ENCODE measurements around the gene ABCE1. TPM values are rescaled to one million over a fixed set of nuclear protein-coding genes. Genes with fewer than 3 reads are reported as not detected.

Gene ABCE1
- total and polyA plus RNA-seq, 2 experiments from 2014 or later, result 70.3 to 185 TPM

GRCh38 chr4:145178740-145179280 lies 80.7 kb downstream of the ABCE1 start:
- Mint-ChIP-seq H3K4me1 (peaks cover 19% of the 10 kb centered on the region), H3K4me3 (peak overlapping the region; percentile 92), H3K36me3 (ENCODE audit: low read depth) (peaks cover 12% of the 10 kb centered on the region), H3K9me3 (no peaks in the 10 kb centered on the region), H3K27ac (no peak overlapping the region), H3K27me3 (ENCODE audit: insufficient read depth, low read depth, poor library complexity) (peaks cover 6% of the 10 kb centered on the region)
- H2AFZ ChIP-seq, result no peak overlapping the region
- H3K79me2 ChIP-seq (replicated peaks; ENCODE audit: insufficient read depth), result peaks cover 57% of the 10 kb centered on the region
- TF ChIP-seq EZH2phosphoT487 (IDR thresholded peaks at IDR 0.05; ENCODE audit: unreplicated experiment) (no peak), ZNF114 (CRISPR knock-in tag; IDR thresholded peaks at IDR 0.05) (no peak), ETS1 (IDR thresholded peaks at IDR 0.05) (no peak), JUNB (IDR thresholded peaks at IDR 0.05; ENCODE audit: unreplicated experiment) (no peak), CREB1 (CRISPR knock-in tag; IDR thresholded peaks at IDR 0.05; ENCODE audit: low read depth) (no peak), ZNF331 (CRISPR knock-in tag; IDR thresholded peaks at IDR 0.05; ENCODE audit: low read depth) (no peak), CTCF (conservative IDR thresholded peaks at IDR 0.05; ENCODE audit: low read depth in 2 of 2) (no peak), EZH2 (IDR thresholded peaks at IDR 0.05; ENCODE audit: low read depth, unreplicated experiment) (no peak), NANOG (IDR thresholded peaks at IDR 0.05; ENCODE audit: borderline replicate concordance) (no peak), POLR2AphosphoS5 (IDR thresholded peaks at IDR 0.05; ENCODE audit: low read depth) (no peak), STAT1 (IDR thresholded peaks at IDR 0.05; ENCODE audit: unreplicated experiment) (no peak)
- TF ChIP-seq, protein P1, sequence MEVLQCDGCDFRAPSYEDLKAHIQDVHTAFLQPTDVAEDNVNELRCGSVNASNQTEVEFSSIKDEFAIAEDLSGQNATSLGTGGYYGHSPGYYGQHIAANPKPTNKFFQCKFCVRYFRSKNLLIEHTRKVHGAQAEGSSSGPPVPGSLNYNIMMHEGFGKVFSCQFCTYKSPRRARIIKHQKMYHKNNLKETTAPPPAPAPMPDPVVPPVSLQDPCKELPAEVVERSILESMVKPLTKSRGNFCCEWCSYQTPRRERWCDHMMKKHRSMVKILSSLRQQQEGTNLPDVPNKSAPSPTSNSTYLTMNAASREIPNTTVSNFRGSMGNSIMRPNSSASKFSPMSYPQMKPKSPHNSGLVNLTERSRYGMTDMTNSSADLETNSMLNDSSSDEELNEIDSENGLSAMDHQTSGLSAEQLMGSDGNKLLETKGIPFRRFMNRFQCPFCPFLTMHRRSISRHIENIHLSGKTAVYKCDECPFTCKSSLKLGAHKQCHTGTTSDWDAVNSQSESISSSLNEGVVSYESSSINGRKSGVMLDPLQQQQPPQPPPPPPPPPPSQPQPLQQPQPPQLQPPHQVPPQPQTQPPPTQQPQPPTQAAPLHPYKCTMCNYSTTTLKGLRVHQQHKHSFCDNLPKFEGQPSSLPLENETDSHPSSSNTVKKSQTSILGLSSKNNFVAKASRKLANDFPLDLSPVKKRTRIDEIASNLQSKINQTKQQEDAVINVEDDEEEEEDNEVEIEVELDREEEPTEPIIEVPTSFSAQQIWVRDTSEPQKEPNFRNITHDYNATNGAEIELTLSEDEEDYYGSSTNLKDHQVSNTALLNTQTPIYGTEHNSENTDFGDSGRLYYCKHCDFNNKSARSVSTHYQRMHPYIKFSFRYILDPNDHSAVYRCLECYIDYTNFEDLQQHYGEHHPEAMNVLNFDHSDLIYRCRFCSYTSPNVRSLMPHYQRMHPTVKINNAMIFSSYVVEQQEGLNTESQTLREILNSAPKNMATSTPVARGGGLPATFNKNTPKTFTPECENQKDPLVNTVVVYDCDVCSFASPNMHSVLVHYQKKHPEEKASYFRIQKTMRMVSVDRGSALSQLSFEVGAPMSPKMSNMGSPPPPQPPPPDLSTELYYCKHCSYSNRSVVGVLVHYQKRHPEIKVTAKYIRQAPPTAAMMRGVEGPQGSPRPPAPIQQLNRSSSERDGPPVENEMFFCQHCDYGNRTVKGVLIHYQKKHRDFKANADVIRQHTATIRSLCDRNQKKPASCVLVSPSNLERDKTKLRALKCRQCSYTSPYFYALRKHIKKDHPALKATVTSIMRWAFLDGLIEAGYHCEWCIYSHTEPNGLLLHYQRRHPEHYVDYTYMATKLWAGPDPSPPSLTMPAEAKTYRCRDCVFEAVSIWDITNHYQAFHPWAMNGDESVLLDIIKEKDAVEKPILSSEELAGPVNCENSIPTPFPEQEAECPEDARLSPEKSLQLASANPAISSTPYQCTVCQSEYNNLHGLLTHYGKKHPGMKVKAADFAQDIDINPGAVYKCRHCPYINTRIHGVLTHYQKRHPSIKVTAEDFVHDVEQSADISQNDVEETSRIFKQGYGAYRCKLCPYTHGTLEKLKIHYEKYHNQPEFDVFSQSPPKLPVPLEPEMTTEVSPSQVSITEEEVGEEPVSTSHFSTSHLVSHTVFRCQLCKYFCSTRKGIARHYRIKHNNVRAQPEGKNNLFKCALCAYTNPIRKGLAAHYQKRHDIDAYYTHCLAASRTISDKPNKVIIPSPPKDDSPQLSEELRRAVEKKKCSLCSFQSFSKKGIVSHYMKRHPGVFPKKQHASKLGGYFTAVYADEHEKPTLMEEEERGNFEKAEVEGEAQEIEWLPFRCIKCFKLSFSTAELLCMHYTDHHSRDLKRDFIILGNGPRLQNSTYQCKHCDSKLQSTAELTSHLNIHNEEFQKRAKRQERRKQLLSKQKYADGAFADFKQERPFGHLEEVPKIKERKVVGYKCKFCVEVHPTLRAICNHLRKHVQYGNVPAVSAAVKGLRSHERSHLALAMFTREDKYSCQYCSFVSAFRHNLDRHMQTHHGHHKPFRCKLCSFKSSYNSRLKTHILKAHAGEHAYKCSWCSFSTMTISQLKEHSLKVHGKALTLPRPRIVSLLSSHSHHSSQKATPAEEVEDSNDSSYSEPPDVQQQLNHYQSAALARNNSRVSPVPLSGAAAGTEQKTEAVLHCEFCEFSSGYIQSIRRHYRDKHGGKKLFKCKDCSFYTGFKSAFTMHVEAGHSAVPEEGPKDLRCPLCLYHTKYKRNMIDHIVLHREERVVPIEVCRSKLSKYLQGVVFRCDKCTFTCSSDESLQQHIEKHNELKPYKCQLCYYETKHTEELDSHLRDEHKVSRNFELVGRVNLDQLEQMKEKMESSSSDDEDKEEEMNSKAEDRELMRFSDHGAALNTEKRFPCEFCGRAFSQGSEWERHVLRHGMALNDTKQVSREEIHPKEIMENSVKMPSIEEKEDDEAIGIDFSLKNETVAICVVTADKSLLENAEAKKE (CRISPR knock-in tag; IDR thresholded peaks at IDR 0.05), result no peak
- TF ChIP-seq, protein P2, sequence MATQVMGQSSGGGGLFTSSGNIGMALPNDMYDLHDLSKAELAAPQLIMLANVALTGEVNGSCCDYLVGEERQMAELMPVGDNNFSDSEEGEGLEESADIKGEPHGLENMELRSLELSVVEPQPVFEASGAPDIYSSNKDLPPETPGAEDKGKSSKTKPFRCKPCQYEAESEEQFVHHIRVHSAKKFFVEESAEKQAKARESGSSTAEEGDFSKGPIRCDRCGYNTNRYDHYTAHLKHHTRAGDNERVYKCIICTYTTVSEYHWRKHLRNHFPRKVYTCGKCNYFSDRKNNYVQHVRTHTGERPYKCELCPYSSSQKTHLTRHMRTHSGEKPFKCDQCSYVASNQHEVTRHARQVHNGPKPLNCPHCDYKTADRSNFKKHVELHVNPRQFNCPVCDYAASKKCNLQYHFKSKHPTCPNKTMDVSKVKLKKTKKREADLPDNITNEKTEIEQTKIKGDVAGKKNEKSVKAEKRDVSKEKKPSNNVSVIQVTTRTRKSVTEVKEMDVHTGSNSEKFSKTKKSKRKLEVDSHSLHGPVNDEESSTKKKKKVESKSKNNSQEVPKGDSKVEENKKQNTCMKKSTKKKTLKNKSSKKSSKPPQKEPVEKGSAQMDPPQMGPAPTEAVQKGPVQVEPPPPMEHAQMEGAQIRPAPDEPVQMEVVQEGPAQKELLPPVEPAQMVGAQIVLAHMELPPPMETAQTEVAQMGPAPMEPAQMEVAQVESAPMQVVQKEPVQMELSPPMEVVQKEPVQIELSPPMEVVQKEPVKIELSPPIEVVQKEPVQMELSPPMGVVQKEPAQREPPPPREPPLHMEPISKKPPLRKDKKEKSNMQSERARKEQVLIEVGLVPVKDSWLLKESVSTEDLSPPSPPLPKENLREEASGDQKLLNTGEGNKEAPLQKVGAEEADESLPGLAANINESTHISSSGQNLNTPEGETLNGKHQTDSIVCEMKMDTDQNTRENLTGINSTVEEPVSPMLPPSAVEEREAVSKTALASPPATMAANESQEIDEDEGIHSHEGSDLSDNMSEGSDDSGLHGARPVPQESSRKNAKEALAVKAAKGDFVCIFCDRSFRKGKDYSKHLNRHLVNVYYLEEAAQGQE (IDR thresholded peaks at IDR 0.05; ENCODE audit: unreplicated experiment), result no peak
- H3K4me3 ChIP-seq, result peak overlapping the region; percentile 80
- no peaks in the 10 kb centered on the region for H3K27me3 ChIP-seq (ENCODE audit: insufficient read depth)
- peaks cover 8% of the 10 kb centered on the region for H3K4me1 ChIP-seq (ENCODE audit: insufficient read depth)
- ATAC-seq, result no peak
- DNase-seq (ENCODE audit: low spot score), result no peak
- H3F3A ChIP-seq (replicated peaks; ENCODE audit: low read depth), result no peaks in the 10 kb centered on the region
- H3K4me2 ChIP-seq, result peak overlapping the region; percentile 92
- H3K36me3 ChIP-seq (ENCODE audit: insufficient read depth), result no peaks in the 10 kb centered on the region; the same call in 1 of the 2 replicates
- H4K20me1 ChIP-seq (replicated peaks; ENCODE audit: insufficient read depth), result peaks cover 19% of the 10 kb centered on the region
- H3K9me2 ChIP-seq (ENCODE audit: insufficient read depth), result no peaks in the 10 kb centered on the region
- no peak overlapping the region for H3K27ac ChIP-seq (ENCODE audit: low read depth)
